ENCODE data around the gene ELP2.

DNA sequence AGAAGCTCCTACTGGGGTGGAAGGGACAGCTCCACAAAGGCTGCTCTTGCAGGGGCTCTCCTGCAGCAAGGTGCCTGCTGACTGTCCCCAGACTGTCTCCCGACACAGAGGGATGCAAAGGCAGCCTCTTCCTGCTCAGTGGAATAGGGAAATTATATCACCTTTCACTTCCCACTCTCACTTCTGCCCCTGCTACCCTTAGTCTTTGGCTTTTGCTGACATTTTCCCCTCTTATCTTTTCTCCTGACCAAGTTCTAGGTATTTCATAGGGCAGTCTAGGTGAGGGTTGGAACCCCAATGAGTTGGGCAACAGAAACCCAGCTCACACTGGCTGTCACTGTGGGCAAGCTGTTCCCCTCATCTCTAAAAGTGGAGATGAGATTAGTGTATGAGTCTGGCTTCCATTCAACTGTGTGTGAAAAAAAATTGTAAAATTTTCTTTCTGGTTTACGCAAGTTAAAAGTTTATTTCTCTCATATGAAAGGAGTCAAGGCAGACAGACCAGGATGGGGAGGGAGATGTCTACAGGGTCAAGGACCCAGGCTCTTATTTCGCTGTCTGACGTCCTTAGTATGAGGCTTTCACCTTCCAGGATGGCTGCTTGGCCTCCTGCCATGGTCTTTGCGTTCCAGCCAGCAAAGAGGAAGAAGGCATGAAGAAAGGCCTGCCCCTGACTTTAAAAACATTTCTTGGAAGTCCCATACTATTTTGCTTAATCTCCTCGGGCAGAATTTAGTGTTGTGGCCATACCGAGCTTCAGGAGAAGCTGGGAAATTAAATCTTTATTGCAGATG, 50.1 kb downstream of the ELP2 start:
- TF ChIP-seq, protein P1, sequence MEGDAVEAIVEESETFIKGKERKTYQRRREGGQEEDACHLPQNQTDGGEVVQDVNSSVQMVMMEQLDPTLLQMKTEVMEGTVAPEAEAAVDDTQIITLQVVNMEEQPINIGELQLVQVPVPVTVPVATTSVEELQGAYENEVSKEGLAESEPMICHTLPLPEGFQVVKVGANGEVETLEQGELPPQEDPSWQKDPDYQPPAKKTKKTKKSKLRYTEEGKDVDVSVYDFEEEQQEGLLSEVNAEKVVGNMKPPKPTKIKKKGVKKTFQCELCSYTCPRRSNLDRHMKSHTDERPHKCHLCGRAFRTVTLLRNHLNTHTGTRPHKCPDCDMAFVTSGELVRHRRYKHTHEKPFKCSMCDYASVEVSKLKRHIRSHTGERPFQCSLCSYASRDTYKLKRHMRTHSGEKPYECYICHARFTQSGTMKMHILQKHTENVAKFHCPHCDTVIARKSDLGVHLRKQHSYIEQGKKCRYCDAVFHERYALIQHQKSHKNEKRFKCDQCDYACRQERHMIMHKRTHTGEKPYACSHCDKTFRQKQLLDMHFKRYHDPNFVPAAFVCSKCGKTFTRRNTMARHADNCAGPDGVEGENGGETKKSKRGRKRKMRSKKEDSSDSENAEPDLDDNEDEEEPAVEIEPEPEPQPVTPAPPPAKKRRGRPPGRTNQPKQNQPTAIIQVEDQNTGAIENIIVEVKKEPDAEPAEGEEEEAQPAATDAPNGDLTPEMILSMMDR (IDR thresholded peaks at IDR 0.05), result no peak
- no peak for TF ChIP-seq ZFX (IDR thresholded peaks at IDR 0.05; ENCODE audit: borderline replicate concordance)

All from 22Rv1 (cell line).